Measurements from ENCODE around the gene KIF18B.

The KIF18B gene

GRCh38 chr17:44887971-44888954 is 59.3 kb downstream of the KIF18B start:
- TF ChIP-seq USF1 (IDR thresholded peaks at IDR 0.05) (no peak), NFIC (IDR thresholded peaks at IDR 0.05) (no peak), MAX (IDR thresholded peaks at IDR 0.05) (no peak), EGR1 (IDR thresholded peaks at IDR 0.05) (no peak), RAD21 (IDR thresholded peaks at IDR 0.05; ENCODE audit: low read depth) (no peak), EP300 (IDR thresholded peaks at IDR 0.05; ENCODE audit: borderline replicate concordance) (no peak), REST (IDR thresholded peaks at IDR 0.05; ENCODE audit: low read depth) (no peak), TAF1 (IDR thresholded peaks at IDR 0.05; ENCODE audit: low read depth) (no peak), CEBPB (IDR thresholded peaks at IDR 0.05) (no peak), TEAD4 (IDR thresholded peaks at IDR 0.05) (no peak), CREB1 (IDR thresholded peaks at IDR 0.05; ENCODE audit: low read depth) (no peak), YY1 (IDR thresholded peaks at IDR 0.05; ENCODE audit: low read depth) (no peak), TCF12 (IDR thresholded peaks at IDR 0.05; ENCODE audit: low read depth) (no peak), FOXM1 (IDR thresholded peaks at IDR 0.05; ENCODE audit: borderline replicate concordance, low read depth) (no peak), ZBTB7A (IDR thresholded peaks at IDR 0.05; ENCODE audit: low read depth) (no peak)

- TF ChIP-seq TAF1 (IDR thresholded peaks at IDR 0.05; ENCODE audit: low read depth) (no peak), TEAD4 (IDR thresholded peaks at IDR 0.05) (no peak), CREB1 (IDR thresholded peaks at IDR 0.05; ENCODE audit: low read depth) (no peak), TCF12 (IDR thresholded peaks at IDR 0.05; ENCODE audit: low read depth) (no peak), FOXM1 (IDR thresholded peaks at IDR 0.05; ENCODE audit: borderline replicate concordance, low read depth) (no peak), CEBPB (IDR thresholded peaks at IDR 0.05) (no peak), EGR1 (IDR thresholded peaks at IDR 0.05) (no peak), EP300 (IDR thresholded peaks at IDR 0.05; ENCODE audit: borderline replicate concordance) (no peak), USF1 (IDR thresholded peaks at IDR 0.05) (no peak), NFIC (IDR thresholded peaks at IDR 0.05) (no peak), YY1 (IDR thresholded peaks at IDR 0.05; ENCODE audit: low read depth) (no peak), REST (IDR thresholded peaks at IDR 0.05; ENCODE audit: low read depth) (no peak), ZBTB7A (IDR thresholded peaks at IDR 0.05; ENCODE audit: low read depth) (no peak), MAX (IDR thresholded peaks at IDR 0.05) (no peak), RAD21 (IDR thresholded peaks at IDR 0.05; ENCODE audit: low read depth) (no peak)
Observed at GRCh38 chr17:44887016-44887415, 60.6 kb downstream of the KIF18B start.

- TF ChIP-seq YY1 (IDR thresholded peaks at IDR 0.05; ENCODE audit: low read depth), result no peak
- TF ChIP-seq EP300 (IDR thresholded peaks at IDR 0.05; ENCODE audit: borderline replicate concordance), result no peak
- no peak for TF ChIP-seq TEAD4 (IDR thresholded peaks at IDR 0.05)
- TF ChIP-seq TAF1 (IDR thresholded peaks at IDR 0.05; ENCODE audit: low read depth), result no peak
- TF ChIP-seq TCF12 (IDR thresholded peaks at IDR 0.05; ENCODE audit: low read depth), result no peak
- TF ChIP-seq REST (IDR thresholded peaks at IDR 0.05; ENCODE audit: low read depth), result no peak
Observed at GRCh38 chr17:44884941-44885340, 62.6 kb downstream of the KIF18B start.

- TF ChIP-seq MAX (IDR thresholded peaks at IDR 0.05) (no peak), RAD21 (IDR thresholded peaks at IDR 0.05; ENCODE audit: low read depth) (no peak), EGR1 (IDR thresholded peaks at IDR 0.05) (no peak), CEBPB (IDR thresholded peaks at IDR 0.05) (no peak), REST (IDR thresholded peaks at IDR 0.05; ENCODE audit: low read depth) (no peak), YY1 (IDR thresholded peaks at IDR 0.05; ENCODE audit: low read depth) (no peak), ZBTB7A (IDR thresholded peaks at IDR 0.05; ENCODE audit: low read depth) (no peak), TCF12 (IDR thresholded peaks at IDR 0.05; ENCODE audit: low read depth) (no peak), CREB1 (IDR thresholded peaks at IDR 0.05; ENCODE audit: low read depth) (no peak), USF1 (IDR thresholded peaks at IDR 0.05) (no peak), TAF1 (IDR thresholded peaks at IDR 0.05; ENCODE audit: low read depth) (no peak), NFIC (IDR thresholded peaks at IDR 0.05) (no peak), FOXM1 (IDR thresholded peaks at IDR 0.05; ENCODE audit: borderline replicate concordance, low read depth) (no peak), TEAD4 (IDR thresholded peaks at IDR 0.05) (no peak), EP300 (IDR thresholded peaks at IDR 0.05; ENCODE audit: borderline replicate concordance) (no peak)
Observed at GRCh38 chr17:44881145-44881544, 66.4 kb downstream of the KIF18B start.

All from Ishikawa (cell line).